ENCODE results near the gene BMPR1A.

Gene BMPR1A

DNA sequence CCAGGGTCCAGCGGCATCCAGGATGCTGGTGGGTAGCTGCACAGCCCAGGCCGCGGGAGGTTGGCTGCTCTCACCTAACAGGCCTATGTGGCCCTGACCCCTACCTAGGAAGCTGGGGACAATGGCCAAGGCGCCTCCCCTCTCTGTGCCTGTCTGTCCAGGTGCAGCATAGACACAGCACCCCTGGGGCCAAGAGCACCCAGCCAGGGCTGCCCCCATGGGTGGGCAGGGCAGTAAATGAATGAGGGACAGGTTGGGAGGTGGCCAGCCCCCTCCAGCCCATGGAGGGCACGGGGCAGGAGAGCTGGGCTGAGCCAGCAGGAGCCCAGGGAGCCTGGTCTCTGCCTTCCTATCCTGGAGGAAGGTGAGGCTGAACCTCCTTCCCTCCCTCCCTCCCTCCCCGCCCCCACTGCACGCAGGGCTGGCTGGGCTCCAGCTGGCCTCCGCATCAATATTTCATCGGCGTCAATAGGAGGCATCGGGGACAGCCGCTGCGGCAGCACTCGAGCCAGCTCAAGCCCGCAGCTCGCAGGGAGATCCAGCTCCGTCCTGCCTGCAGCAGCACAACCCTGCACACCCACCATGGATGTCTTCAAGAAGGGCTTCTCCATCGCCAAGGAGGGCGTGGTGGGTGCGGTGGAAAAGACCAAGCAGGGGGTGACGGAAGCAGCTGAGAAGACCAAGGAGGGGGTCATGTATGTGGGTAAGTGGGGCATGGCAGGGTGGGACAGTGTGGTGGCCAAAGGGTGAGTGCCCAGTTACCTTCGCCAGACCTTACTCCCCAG is 201.9 kb downstream of the BMPR1A start, which contains the start of gene SNCG:
Gene SNCG, plus strand, starts transcription at position 484 of the 785 bp plus-strand sequence. Its CDS starts 99 bp downstream, at position 583.
- Histone ChIP-seq H3K27ac (ENCODE audit: low read depth in 2 of 2, low read length in 2 of 2) (peak within 1 kb of the TSS; percentile 21 to 52), H3K36me3 (ENCODE audit: control insufficient read depth in 2 of 2, insufficient read depth in 2 of 2, low read length in 2 of 2) (no peaks in the 10 kb centered on the region), H3K9ac (ENCODE audit: low read depth in 1 of 2, low read length in 2 of 2) (no peak within 1 kb of the TSS), H3K4me1 (ENCODE audit: control insufficient read depth in 2 of 2, insufficient read depth in 2 of 2, low read length in 2 of 2) (peaks cover 0 to 3% of the 10 kb centered on the region in 2 donors), H3K4me3 (ENCODE audit: low read length in 2 of 2) (peak within 1 kb of the TSS in 1 of 2 donors; percentile 37), H3K27me3 (ENCODE audit: control insufficient read depth in 2 of 2, insufficient read depth in 2 of 2, low read length in 2 of 2) (no peaks in the 10 kb centered on the region), H3K9me3 (ENCODE audit: control insufficient read depth in 2 of 2, low read length in 2 of 2) (no peaks in the 10 kb centered on the region)

DNA sequence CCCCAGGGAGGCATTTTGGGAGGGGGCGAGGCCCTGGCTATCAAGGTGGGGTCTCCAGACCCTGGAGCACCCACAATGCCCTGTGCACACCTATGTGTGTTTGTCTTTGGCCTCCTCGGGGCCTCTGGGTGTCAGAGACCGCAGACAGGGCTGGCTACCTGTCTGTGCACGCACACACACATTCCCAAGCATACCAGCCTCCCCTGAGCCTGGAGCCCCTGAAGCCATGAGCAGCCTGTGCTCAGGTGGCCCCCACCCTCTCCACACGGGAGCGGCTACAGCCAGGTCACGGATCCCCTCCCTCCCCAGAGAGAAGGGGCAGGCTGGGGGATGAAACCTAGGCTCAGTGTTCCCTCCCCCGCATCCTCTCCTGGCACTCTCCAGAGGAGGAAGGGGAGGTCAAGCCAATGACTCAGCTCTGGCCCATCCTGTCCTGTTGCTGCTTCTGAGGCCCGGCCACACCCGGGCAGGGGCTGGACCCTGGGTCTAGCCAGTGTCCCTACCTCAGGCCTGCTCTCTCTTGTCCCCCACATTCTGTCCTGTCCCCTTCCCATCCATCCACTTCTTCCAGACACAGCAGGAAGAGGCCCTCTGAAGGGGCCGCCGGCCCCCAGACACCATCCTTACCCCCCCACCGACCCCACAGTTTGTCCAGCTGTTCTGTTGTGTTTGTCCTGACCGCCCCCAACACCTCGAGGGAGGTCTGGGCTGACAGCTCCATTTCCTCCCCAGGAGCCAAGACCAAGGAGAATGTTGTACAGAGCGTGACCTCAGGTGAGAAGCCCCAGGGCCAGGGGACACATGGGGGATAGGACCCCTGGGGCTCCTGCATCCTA is 202.7 kb downstream of the BMPR1A start:
- H3K9ac ChIP-seq (ENCODE audit: low read depth in 1 of 2, low read length in 2 of 2): no peak overlapping the region
- no peaks in the 10 kb centered on the region for H3K27me3 ChIP-seq (ENCODE audit: control insufficient read depth in 2 of 2, insufficient read depth in 2 of 2, low read length in 2 of 2)
- H3K27ac ChIP-seq (ENCODE audit: low read depth in 2 of 2, low read length in 2 of 2): peak overlapping the region; percentile 21 to 32
- no peaks in the 10 kb centered on the region for H3K36me3 ChIP-seq (ENCODE audit: control insufficient read depth in 2 of 2, insufficient read depth in 2 of 2, low read length in 2 of 2)
- no peaks in the 10 kb centered on the region for H3K9me3 ChIP-seq (ENCODE audit: control insufficient read depth in 2 of 2, low read length in 2 of 2)
- H3K4me1 ChIP-seq (ENCODE audit: control insufficient read depth in 2 of 2, insufficient read depth in 2 of 2, low read length in 2 of 2): no peaks in the 10 kb centered on the region
- no peak overlapping the region for H3K4me3 ChIP-seq (ENCODE audit: low read length in 2 of 2)

DNA sequence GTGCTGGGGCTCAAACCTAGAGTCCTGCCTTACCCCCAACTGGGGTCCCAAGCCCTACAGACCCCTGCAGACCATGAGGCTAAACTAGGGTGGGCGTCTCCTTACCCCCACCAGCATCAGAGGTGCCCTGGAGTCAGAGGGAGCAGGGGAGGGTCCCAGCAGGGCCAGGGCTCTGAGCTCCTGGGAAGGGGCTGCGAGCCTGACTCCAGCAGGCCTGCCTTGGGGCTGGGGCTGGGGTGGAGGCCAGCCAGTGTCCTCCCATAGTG is 203.3 kb downstream of the BMPR1A start:
- Histone ChIP-seq H3K36me3 (ENCODE audit: control insufficient read depth in 2 of 2, insufficient read depth in 2 of 2, low read length in 2 of 2) (no peaks in the 10 kb centered on the region), H3K27ac (ENCODE audit: low read depth in 2 of 2, low read length in 2 of 2) (peak overlapping the region in 1 of 2 donors; percentile 20), H3K27me3 (ENCODE audit: control insufficient read depth in 2 of 2, insufficient read depth in 2 of 2, low read length in 2 of 2) (no peaks in the 10 kb centered on the region), H3K9me3 (ENCODE audit: control insufficient read depth in 2 of 2, low read length in 2 of 2) (no peaks in the 10 kb centered on the region), H3K9ac (ENCODE audit: low read depth in 1 of 2, low read length in 2 of 2) (no peak overlapping the region), H3K4me3 (ENCODE audit: low read length in 2 of 2) (no peak overlapping the region), H3K4me1 (ENCODE audit: control insufficient read depth in 2 of 2, insufficient read depth in 2 of 2, low read length in 2 of 2) (no peaks in the 10 kb centered on the region)

DNA sequence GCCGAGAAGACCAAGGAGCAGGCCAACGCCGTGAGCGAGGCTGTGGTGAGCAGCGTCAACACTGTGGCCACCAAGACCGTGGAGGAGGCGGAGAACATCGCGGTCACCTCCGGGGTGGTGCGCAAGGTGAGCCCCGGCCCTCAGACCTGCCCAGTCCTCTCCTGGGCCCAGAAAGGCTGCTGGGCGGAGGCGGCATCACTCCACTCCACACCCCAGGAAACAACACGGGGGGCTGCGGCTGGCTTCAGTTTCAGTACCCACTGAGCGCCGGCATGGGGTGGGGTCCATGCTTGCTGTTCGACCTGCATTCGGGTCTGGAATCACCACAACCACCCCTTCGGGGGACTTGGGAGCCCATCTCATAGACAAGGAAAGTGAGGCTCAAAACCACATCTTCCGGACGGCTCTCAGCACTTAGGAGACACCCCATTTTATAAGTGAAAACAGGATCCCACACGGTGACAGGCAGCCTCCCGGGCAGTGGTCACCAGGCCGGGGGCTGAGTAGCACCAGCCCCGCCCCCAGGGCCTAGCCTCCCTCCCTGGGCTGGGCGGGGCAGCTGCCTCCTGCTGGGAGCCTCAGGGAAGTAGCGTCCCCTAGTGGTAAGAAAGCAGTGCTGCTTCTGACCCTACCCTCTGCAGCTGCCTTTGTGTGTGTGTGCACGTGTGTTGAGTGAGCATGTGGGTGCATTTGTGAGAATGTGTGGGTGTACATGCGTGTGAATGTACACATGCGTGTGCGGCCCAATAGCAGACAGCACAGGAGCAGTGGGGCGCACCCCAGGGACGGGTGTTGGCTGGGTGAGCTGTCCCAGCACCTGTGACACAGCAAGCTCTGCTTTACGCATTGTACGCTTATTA is 203.8 kb downstream of the BMPR1A start:
- H3K36me3 ChIP-seq (ENCODE audit: control insufficient read depth in 2 of 2, insufficient read depth in 2 of 2, low read length in 2 of 2): no peaks in the 10 kb centered on the region
- no peak overlapping the region for H3K4me3 ChIP-seq (ENCODE audit: low read length in 2 of 2)
- no peaks in the 10 kb centered on the region for H3K9me3 ChIP-seq (ENCODE audit: control insufficient read depth in 2 of 2, low read length in 2 of 2)
- no peaks in the 10 kb centered on the region for H3K27me3 ChIP-seq (ENCODE audit: control insufficient read depth in 2 of 2, insufficient read depth in 2 of 2, low read length in 2 of 2)
- no peak overlapping the region for H3K9ac ChIP-seq (ENCODE audit: low read depth in 1 of 2, low read length in 2 of 2)
- H3K27ac ChIP-seq (ENCODE audit: low read depth in 2 of 2, low read length in 2 of 2): no peak overlapping the region
- H3K4me1 ChIP-seq (ENCODE audit: control insufficient read depth in 2 of 2, insufficient read depth in 2 of 2, low read length in 2 of 2): no peaks in the 10 kb centered on the region

DNA sequence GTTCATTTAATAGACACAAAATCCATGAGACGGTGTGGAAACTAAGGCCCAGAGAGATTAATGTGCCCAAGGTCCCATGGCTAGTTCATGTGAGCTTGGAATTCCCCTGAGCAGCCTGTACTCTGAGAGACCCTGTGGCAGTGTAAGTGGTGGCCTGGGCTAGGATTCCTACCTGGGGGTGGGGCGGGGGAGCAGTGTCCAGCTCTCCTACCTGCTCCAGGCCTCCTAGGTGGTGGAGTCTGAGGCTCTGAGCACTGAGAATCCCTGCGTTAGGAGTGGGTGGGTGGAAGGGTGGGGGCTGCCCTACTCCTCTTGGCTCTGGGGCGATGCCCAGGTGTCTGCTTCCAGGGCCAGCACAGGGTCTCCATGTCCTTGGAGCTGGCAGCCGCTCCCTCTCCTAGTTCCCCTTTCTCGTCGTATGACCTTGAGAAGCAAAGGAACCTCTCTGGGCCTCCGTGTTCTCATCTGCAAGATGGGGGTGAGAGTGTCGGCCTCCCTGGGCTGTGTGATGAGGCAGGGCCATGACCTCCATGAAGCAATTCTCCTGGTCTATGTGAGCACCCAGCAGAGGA is 204.5 kb downstream of the BMPR1A start:
- no peak overlapping the region for H3K4me3 ChIP-seq (ENCODE audit: low read length in 2 of 2)
- no peaks in the 10 kb centered on the region for H3K36me3 ChIP-seq (ENCODE audit: control insufficient read depth in 2 of 2, insufficient read depth in 2 of 2, low read length in 2 of 2)
- H3K9ac ChIP-seq (ENCODE audit: low read depth in 1 of 2, low read length in 2 of 2): no peak overlapping the region
- H3K27ac ChIP-seq (ENCODE audit: low read depth in 2 of 2, low read length in 2 of 2): no peak overlapping the region
- H3K9me3 ChIP-seq (ENCODE audit: control insufficient read depth in 2 of 2, low read length in 2 of 2): no peaks in the 10 kb centered on the region
- no peaks in the 10 kb centered on the region for H3K4me1 ChIP-seq (ENCODE audit: control insufficient read depth in 2 of 2, insufficient read depth in 2 of 2, low read length in 2 of 2)
- no peaks in the 10 kb centered on the region for H3K27me3 ChIP-seq (ENCODE audit: control insufficient read depth in 2 of 2, insufficient read depth in 2 of 2, low read length in 2 of 2)

DNA sequence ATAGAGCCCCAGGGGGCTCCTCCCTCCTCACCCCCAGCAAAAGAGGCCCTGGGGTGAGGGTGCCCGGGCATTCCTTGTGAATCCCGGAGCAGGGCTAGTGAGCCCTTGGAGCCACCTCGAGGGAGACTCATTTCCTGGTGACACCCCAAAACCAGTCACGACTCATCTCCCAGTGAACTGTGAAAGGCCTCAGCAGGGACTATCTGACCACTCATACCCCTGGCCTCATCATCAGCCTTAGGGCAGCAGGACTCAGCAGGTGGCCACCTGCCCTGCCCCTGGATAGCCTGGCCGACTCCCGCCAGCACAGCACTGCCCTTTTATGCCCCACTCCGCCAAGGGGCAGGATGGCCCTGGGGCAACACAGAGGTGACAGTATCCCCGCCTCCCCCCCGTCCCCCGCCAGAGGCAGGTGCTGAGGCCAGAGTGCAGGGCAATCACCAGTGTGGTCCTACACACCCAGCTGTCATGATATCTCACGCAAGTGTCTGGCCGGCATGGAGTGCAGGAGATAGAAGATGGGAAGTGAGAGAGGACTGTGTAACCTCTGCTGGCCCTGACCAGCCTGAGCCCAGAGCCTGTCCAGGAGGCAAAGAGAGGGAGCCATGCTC is 205.2 kb downstream of the BMPR1A start:
- Histone ChIP-seq H3K9ac (ENCODE audit: low read depth in 1 of 2, low read length in 2 of 2) (no peak overlapping the region), H3K9me3 (ENCODE audit: control insufficient read depth in 2 of 2, low read length in 2 of 2) (no peaks in the 10 kb centered on the region), H3K4me1 (ENCODE audit: control insufficient read depth in 2 of 2, insufficient read depth in 2 of 2, low read length in 2 of 2) (peaks cover 0 to under 1% of the 10 kb centered on the region in 2 donors), H3K27ac (ENCODE audit: low read depth in 2 of 2, low read length in 2 of 2) (no peak overlapping the region), H3K36me3 (ENCODE audit: control insufficient read depth in 2 of 2, insufficient read depth in 2 of 2, low read length in 2 of 2) (no peaks in the 10 kb centered on the region), H3K27me3 (ENCODE audit: control insufficient read depth in 2 of 2, insufficient read depth in 2 of 2, low read length in 2 of 2) (no peaks in the 10 kb centered on the region), H3K4me3 (ENCODE audit: low read length in 2 of 2) (no peak overlapping the region)

DNA sequence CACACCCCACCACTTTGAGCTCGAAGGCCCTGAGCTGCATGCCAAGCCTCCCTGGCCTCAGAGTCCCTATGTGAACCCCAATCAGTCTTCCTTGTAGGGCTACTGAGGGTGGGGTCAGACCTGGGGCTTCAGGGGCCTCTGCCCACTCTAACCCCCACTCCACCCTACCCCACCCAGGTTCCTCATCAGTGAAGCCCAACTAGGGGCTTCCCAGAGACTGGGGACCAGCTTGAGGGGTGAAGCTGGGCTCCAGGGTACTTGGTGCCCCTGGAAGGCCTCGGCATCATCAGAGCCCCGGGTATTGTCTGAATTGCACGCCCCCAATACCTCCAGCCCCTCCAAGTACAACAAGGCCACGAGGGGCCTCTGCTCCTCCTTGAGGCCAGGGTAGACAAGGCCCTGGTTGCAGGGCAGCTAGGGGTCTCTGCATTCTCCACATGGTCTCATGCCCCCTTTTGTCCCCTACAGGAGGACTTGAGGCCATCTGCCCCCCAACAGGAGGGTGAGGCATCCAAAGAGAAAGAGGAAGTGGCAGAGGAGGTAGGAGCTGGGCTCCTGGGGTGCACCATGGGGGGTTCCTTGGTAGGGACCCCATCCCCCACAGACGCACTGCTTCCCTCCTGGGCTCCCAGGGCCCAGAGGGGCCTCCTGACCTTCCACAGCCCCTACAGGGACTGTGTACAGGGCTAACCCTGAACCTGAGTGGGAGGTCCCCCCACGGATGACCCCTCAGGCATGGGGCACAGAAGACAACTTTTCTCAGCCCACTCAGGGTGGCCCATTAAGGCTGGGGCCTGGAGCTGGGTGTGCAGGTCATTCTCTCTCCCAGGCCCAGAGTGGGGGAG is 205.9 kb downstream of the BMPR1A start:
- H3K4me1 ChIP-seq (ENCODE audit: control insufficient read depth in 2 of 2, insufficient read depth in 2 of 2, low read length in 2 of 2): peaks cover 7 to 8% of the 10 kb centered on the region in 2 donors
- H3K9ac ChIP-seq (ENCODE audit: low read depth in 1 of 2, low read length in 2 of 2): no peak overlapping the region
- H3K36me3 ChIP-seq (ENCODE audit: control insufficient read depth in 2 of 2, insufficient read depth in 2 of 2, low read length in 2 of 2): no peaks in the 10 kb centered on the region
- no peak overlapping the region for H3K4me3 ChIP-seq (ENCODE audit: low read length in 2 of 2)
- H3K27ac ChIP-seq (ENCODE audit: low read depth in 2 of 2, low read length in 2 of 2): no peak overlapping the region
- H3K27me3 ChIP-seq (ENCODE audit: control insufficient read depth in 2 of 2, insufficient read depth in 2 of 2, low read length in 2 of 2): no peaks in the 10 kb centered on the region
- no peaks in the 10 kb centered on the region for H3K9me3 ChIP-seq (ENCODE audit: control insufficient read depth in 2 of 2, low read length in 2 of 2)

DNA sequence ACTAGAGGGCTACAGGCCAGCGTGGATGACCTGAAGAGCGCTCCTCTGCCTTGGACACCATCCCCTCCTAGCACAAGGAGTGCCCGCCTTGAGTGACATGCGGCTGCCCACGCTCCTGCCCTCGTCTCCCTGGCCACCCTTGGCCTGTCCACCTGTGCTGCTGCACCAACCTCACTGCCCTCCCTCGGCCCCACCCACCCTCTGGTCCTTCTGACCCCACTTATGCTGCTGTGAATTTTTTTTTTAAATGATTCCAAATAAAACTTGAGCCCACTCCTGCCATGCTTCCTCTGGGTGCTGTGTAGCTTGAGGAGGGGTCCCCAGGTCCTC is 206.5 kb downstream of the BMPR1A start:
- Histone ChIP-seq H3K27me3 (ENCODE audit: control insufficient read depth in 2 of 2, insufficient read depth in 2 of 2, low read length in 2 of 2) (no peaks in the 10 kb centered on the region), H3K4me3 (ENCODE audit: low read length in 2 of 2) (no peak overlapping the region), H3K9ac (ENCODE audit: low read depth in 1 of 2, low read length in 2 of 2) (no peak overlapping the region), H3K9me3 (ENCODE audit: control insufficient read depth in 2 of 2, low read length in 2 of 2) (no peaks in the 10 kb centered on the region), H3K4me1 (ENCODE audit: control insufficient read depth in 2 of 2, insufficient read depth in 2 of 2, low read length in 2 of 2) (peaks cover 13 to 14% of the 10 kb centered on the region in 2 donors), H3K36me3 (ENCODE audit: control insufficient read depth in 2 of 2, insufficient read depth in 2 of 2, low read length in 2 of 2) (no peaks in the 10 kb centered on the region), H3K27ac (ENCODE audit: low read depth in 2 of 2, low read length in 2 of 2) (no peak overlapping the region)

DNA sequence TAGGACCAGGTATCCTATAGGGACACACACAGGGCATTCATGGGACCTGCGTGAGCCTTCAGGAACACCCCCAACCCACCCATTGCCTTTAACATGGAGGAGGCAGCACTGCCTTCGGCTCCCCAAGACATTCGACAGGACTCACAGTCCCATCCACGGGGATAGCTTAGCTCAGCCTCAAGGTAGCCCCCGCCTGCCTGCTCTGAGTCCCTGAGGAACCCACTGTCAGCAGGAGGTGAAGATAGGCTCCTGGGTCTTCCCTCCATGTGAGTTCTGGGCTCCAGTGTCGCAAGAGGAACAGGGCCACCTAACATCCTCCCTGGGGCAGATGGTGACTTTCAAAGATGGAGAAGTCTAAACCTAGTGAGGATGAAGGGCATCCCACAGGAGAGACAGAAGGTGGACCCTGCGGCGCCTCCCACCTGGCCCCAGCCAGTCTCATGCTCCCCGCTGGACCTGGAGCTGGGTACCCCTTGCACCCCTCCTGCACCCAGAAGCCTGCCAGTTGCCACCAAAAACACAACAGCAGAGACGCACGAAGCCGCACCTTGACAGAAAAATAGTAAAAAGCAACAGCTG is 207.0 kb downstream of the BMPR1A start:
- H3K27ac ChIP-seq (ENCODE audit: low read depth in 2 of 2, low read length in 2 of 2): no peak overlapping the region
- H3K4me1 ChIP-seq (ENCODE audit: control insufficient read depth in 2 of 2, insufficient read depth in 2 of 2, low read length in 2 of 2): peaks cover 17 to 18% of the 10 kb centered on the region in 2 donors
- no peaks in the 10 kb centered on the region for H3K36me3 ChIP-seq (ENCODE audit: control insufficient read depth in 2 of 2, insufficient read depth in 2 of 2, low read length in 2 of 2)
- no peak overlapping the region for H3K9ac ChIP-seq (ENCODE audit: low read depth in 1 of 2, low read length in 2 of 2)
- H3K9me3 ChIP-seq (ENCODE audit: control insufficient read depth in 2 of 2, low read length in 2 of 2): no peaks in the 10 kb centered on the region
- no peak overlapping the region for H3K4me3 ChIP-seq (ENCODE audit: low read length in 2 of 2)
- H3K27me3 ChIP-seq (ENCODE audit: control insufficient read depth in 2 of 2, insufficient read depth in 2 of 2, low read length in 2 of 2): no peaks in the 10 kb centered on the region
